Thyroid gland (tissue), 4 donors: ENCODE results near the gene CCDC85C. TPM values are rescaled to one million over a fixed set of nuclear protein-coding genes. Genes with fewer than 3 reads are reported as not detected.
A peak's percentile ranks its signal among the peaks of the same experiment; 100 is the strongest.

ENCODE experiments used
- DNase-seq, 2 donors: peaks; one replicate each; pipeline ENCODE4 v3.0.0-alpha.2; 2019
- H3K27ac ChIP-seq, 3 donors: fragments of 200-600 bp; sonication (generic); 1 replicate in 2 of 3; 2 replicates in 1 of 3; pipeline ENCODE4 v1.5.1; 2016 to 2019; ENCODE audit warnings: mild to moderate bottlenecking in 1 of 3, moderate library complexity in 1 of 3
- H3K27me3 ChIP-seq: fragments of 200-600 bp; sonication (generic); one replicate; pipeline ENCODE4 v1.5.1; 2019
- H3K36me3 ChIP-seq, 2 donors: fragments of 200-600 bp; sonication (generic); one replicate each; pipeline ENCODE4 v1.5.1; 2016 to 2019
- H3K4me1 ChIP-seq, 2 donors: fragments of 200-600 bp; sonication (generic); one replicate each; pipeline ENCODE4 v1.5.1; 2017 to 2019
- H3K4me3 ChIP-seq, 3 donors: fragments of 200-600 bp; sonication (generic); replicated peaks in 1 of 3; 1 replicate in 2 of 3; 2 replicates in 1 of 3; pipeline ENCODE4 v1.5.1; 2016; ENCODE audit warnings: mild to moderate bottlenecking in 1 of 3
- H3K9me3 ChIP-seq: fragments of 200-600 bp; sonication (generic); one replicate; pipeline ENCODE4 v1.5.1; 2017
- CTCF ChIP-seq, 6 experiments: fragments of 200-600 bp in 3 of 6; fragments of 450-650 bp in 3 of 6; sonication (generic) in 3 of 6; IDR thresholded peaks; one replicate each; pipeline ENCODE4 v1.5.1; 2016 to 2019; ENCODE audit warnings: antibody characterized with exemption in 6 of 6, mild to moderate bottlenecking in 2 of 6, inconsistent platforms in 1 of 6, moderate library complexity in 1 of 6
- POLR2A ChIP-seq, 2 donors: fragments of 450-650 bp; IDR thresholded peaks; one replicate each; pipeline ENCODE4 v1.6.1; 2017; ENCODE audit warnings: antibody characterized with exemption in 2 of 2, mild to moderate bottlenecking in 2 of 2, moderate library complexity in 1 of 2
- WGBS, 2 donors: methylation state at CpG; one replicate each; pipeline ENCODE4 v1.1.5; 2017; 5-methylcytosine and 5-hydroxymethylcytosine counted together
- intact Hi-C: fragments of 100-400 bp; cut with DNase I; formaldehyde crosslinking; loops from one replicate; pipeline ENCODE4 v1.15.1; 2023
- total RNA-seq, 4 donors: library from RNA; depleted of rRNA; stranded (reverse); fragments of >200 nt; gene quantifications; one replicate each; pipeline ENCODE4 v1.2.3, GENCODE V29; 2016

The CCDC85C gene
- total RNA-seq, 4 donors from 2014 or later = 8.6 to 28.3 (median 17.3) TPM

- no peaks in the 10 kb centered on the region for H3K36me3 ChIP-seq
- DNase-seq = no peak
- 85 to 87% methylated on average over 16 of the region's 16 CpGs for WGBS, 2 donors
- no peak overlapping the region for H3K27ac ChIP-seq
- no peaks in the 10 kb centered on the region for H3K9me3 ChIP-seq
- TF ChIP-seq CTCF (IDR thresholded peaks at IDR 0.05) (no peak), POLR2A (IDR thresholded peaks at IDR 0.05) (no peak)
- intact Hi-C loops = no loop called here
- H3K27me3 ChIP-seq = no peaks in the 10 kb centered on the region
- peaks cover 32 to 37% of the 10 kb centered on the region in 2 donors for H3K4me1 ChIP-seq
- no peak overlapping the region for H3K4me3 ChIP-seq
These were observed 44.6 kb downstream of the CCDC85C start for GRCh38 chr14:99559286-99559990.

- 93 to 95% methylated on average over 10 of the region's 10 CpGs for WGBS, 2 donors
- H3K9me3 ChIP-seq = no peaks in the 10 kb centered on the region
- no peak for TF ChIP-seq CTCF (IDR thresholded peaks at IDR 0.05)
- H3K27ac ChIP-seq = no peak overlapping the region
- H3K4me1 ChIP-seq = peaks cover 21 to 35% of the 10 kb centered on the region in 2 donors
- H3K4me3 ChIP-seq = no peak overlapping the region
- DNase-seq = no peak
- H3K27me3 ChIP-seq = no peaks in the 10 kb centered on the region
- intact Hi-C loops = no loop called here
- no peaks in the 10 kb centered on the region for H3K36me3 ChIP-seq
These were observed 47.7 kb downstream of the CCDC85C start for GRCh38 chr14:99556134-99556791.

- Histone ChIP-seq H3K27me3 (no peaks in the 10 kb centered on the region), H3K4me1 (peaks cover 18 to 34% of the 10 kb centered on the region in 2 donors), H3K27ac (no peak overlapping the region), H3K9me3 (no peaks in the 10 kb centered on the region), H3K36me3 (no peaks in the 10 kb centered on the region), H3K4me3 (no peak overlapping the region)
- intact Hi-C loops = no loop called here
- no peak for TF ChIP-seq POLR2A (IDR thresholded peaks at IDR 0.05)
- TF ChIP-seq CTCF (IDR thresholded peaks at IDR 0.05) = no peak
- DNase-seq = peak; percentile 40
- WGBS, 2 donors = 77 to 83% methylated on average over 7 to 8 of the region's 9 CpGs
These were observed 49.1 kb downstream of the CCDC85C start for GRCh38 chr14:99554757-99555531.

- TF ChIP-seq CTCF (IDR thresholded peaks at IDR 0.05) = no peak
- no peak for TF ChIP-seq POLR2A (IDR thresholded peaks at IDR 0.05)
- H3K4me3 ChIP-seq = no peak overlapping the region
- H3K27ac ChIP-seq = no peak overlapping the region
- WGBS, 2 donors = 68 to 69% methylated on average over 9 to 12 of the region's 12 CpGs
- H3K27me3 ChIP-seq = no peaks in the 10 kb centered on the region
- no peaks in the 10 kb centered on the region for H3K36me3 ChIP-seq
- intact Hi-C loops = no loop called here
- peaks cover 22 to 42% of the 10 kb centered on the region in 2 donors for H3K4me1 ChIP-seq
- no peaks in the 10 kb centered on the region for H3K9me3 ChIP-seq
- no peak for DNase-seq
These were observed 49.8 kb downstream of the CCDC85C start for GRCh38 chr14:99554184-99554583.
